GM21717 (cell line): Measurements from ENCODE around the gene MYO9B.

Experiments
- ATAC-seq: cut with Tn5 transposase; IDR thresholded peaks from one replicate; pipeline ENCODE4 v1.9.1; 2021; ENCODE audit warnings: mild to moderate bottlenecking, moderate library complexity; ENCODE audit not compliant: unreplicated experiment

The MYO9B gene

GRCh38 chr19:17260842-17261325 lies 185.3 kb downstream of the MYO9B start:
- no peak for ATAC-seq

GRCh38 chr19:17262557-17262956 lies 187.0 kb downstream of the MYO9B start:
- no peak for ATAC-seq
